Hepatocyte (in vitro differentiated cells): Measurements from ENCODE around the gene COL13A1. TPM values are rescaled to one million over a fixed set of nuclear protein-coding genes. Genes with fewer than 3 reads are reported as not detected.

Experiments used
- DNase-seq: peaks from one replicate; pipeline ENCODE4 v3.0.0-alpha.2; 2016; ENCODE audit warnings: low spot score
- H2AFZ ChIP-seq: fragments of 200-600 bp; sonication (generic); 2 replicates; pipeline ENCODE4 v1.6.0; 2016; ENCODE audit warnings: antibody characterized with exemption, mild to moderate bottlenecking
- H3K27ac ChIP-seq: fragments of 200-600 bp; sonication (generic); 2 replicates; pipeline ENCODE4 v1.5.1; 2016; ENCODE audit warnings: mild to moderate bottlenecking
- H3K27me3 ChIP-seq: fragments of 200-600 bp; sonication (generic); 2 replicates; pipeline ENCODE4 v1.6.1; 2016
- H3K36me3 ChIP-seq: fragments of 200-600 bp; sonication (generic); replicated peaks from 2 replicates; pipeline ENCODE4 v1.5.1; 2016; ENCODE audit warnings: low read depth; ENCODE audit not compliant: insufficient read depth
- H3K4me1 ChIP-seq: fragments of 200-600 bp; sonication (generic); 2 replicates; pipeline ENCODE4 v1.5.1; 2016; ENCODE audit warnings: mild to moderate bottlenecking, moderate library complexity; ENCODE audit not compliant: insufficient read depth
- H3K4me2 ChIP-seq: fragments of 200-600 bp; sonication (generic); 2 replicates; pipeline ENCODE4 v1.6.0; 2016
- H3K4me3 ChIP-seq: fragments of 200-600 bp; sonication (generic); 2 replicates; pipeline ENCODE4 v1.5.1; 2016; ENCODE audit warnings: mild to moderate bottlenecking
- H3K79me2 ChIP-seq: fragments of 200-600 bp; sonication (generic); 2 replicates; pipeline ENCODE4 v1.6.0; 2017; ENCODE audit warnings: mild to moderate bottlenecking
- H3K9me2 ChIP-seq: fragments of 200-600 bp; sonication (generic); replicated peaks from 2 replicates; pipeline ENCODE4 v1.6.0; 2017; ENCODE audit warnings: mild to moderate bottlenecking; ENCODE audit not compliant: insufficient read depth
- H3K9me3 ChIP-seq: fragments of 200-600 bp; sonication (generic); 2 replicates; pipeline ENCODE4 v1.5.1; 2016; ENCODE audit warnings: low read depth, mild to moderate bottlenecking
- H4K20me1 ChIP-seq: fragments of 200-600 bp; sonication (generic); 2 replicates; pipeline ENCODE4 v1.6.0; 2016; ENCODE audit warnings: mild to moderate bottlenecking; ENCODE audit not compliant: insufficient read depth, poor library complexity, severe bottlenecking
- CTCF ChIP-seq: fragments of 200-600 bp; sonication (generic); IDR thresholded peaks from 2 replicates; pipeline ENCODE4 v1.5.1; 2016; ENCODE audit warnings: antibody characterized with exemption, mild to moderate bottlenecking; ENCODE audit not compliant: poor library complexity
- EZH2 ChIP-seq: fragments of 200-600 bp; sonication (generic); IDR thresholded peaks from 2 replicates; pipeline ENCODE4 v1.6.1; 2016; ENCODE audit warnings: antibody characterized with exemption, mild to moderate bottlenecking, borderline replicate concordance
- EZH2phosphoT487 ChIP-seq: fragments of 200-600 bp; sonication (generic); IDR thresholded peaks from one replicate; pipeline ENCODE4 v1.6.1; 2018; ENCODE audit warnings: antibody characterized with exemption, mild to moderate bottlenecking, low read depth, moderate library complexity; ENCODE audit not compliant: unreplicated experiment, severe bottlenecking
- WGBS: methylation state at CpG from one replicate; pipeline ENCODE4 v1.1.6; 2016; ENCODE audit warnings: low lambda C conversion rate; ENCODE audit errors: missing lambda C conversion rate; 5-methylcytosine and 5-hydroxymethylcytosine counted together
- polyA plus RNA-seq: library from polyadenylated mRNA; unstranded; fragments of >200 nt; fragmentation: Nextera tagmentation; extraction: Ambion mirVana; gene quantifications from 2 replicates; pipeline ENCODE4 v1.2.1, GENCODE V29; 2016
- total RNA-seq: library from RNA; depleted of rRNA; stranded (reverse); fragments of >200 nt; gene quantifications from 2 replicates; pipeline ENCODE4 v1.2.3, GENCODE V29; 2014

Gene COL13A1
- total RNA-seq (2.7 and 4.5 TPM in 2 replicates), polyA plus RNA-seq (5.8 and 8.5 TPM in 2 replicates)

GRCh38 chr10:69801434-69802315 lies at the start of gene COL13A1:
Gene COL13A1, plus strand, starts transcription at chr10:69801906. Its CDS starts 518 bp downstream, at chr10:69802424.
- Histone ChIP-seq H3K4me3 (peak within 1 kb of the TSS; percentile 72), H3K4me2 (peak within 1 kb of the TSS; percentile 92), H3K36me3 (no peaks in the 10 kb centered on the region), H3K9me3 (no peaks in the 10 kb centered on the region), H3K27me3 (peaks cover 34% of the 10 kb centered on the region), H4K20me1 (no peaks in the 10 kb centered on the region), H2AFZ (peak within 1 kb of the TSS; percentile 58), H3K9me2 (no peaks in the 10 kb centered on the region), H3K27ac (peak within 1 kb of the TSS; percentile 17), H3K4me1 (peaks cover 19% of the 10 kb centered on the region), H3K79me2 (no peaks in the 10 kb centered on the region)
- TF ChIP-seq EZH2phosphoT487 (no peak), EZH2 (no peak), CTCF (no peak)
- peak; percentile 64 for DNase-seq
- WGBS = 2% methylated on average over 43 of the region's 58 CpGs

- no peaks in the 10 kb centered on the region for H3K79me2 ChIP-seq
- H2AFZ ChIP-seq = no peak overlapping the region
- H3K9me3 ChIP-seq = no peaks in the 10 kb centered on the region
- no peaks in the 10 kb centered on the region for H3K36me3 ChIP-seq
- H3K4me3 ChIP-seq = no peak overlapping the region
- WGBS = 77% methylated on average over 7 of the region's 7 CpGs
- no peak for TF ChIP-seq CTCF
- no peak for TF ChIP-seq EZH2
- TF ChIP-seq EZH2phosphoT487 = no peak
- no peaks in the 10 kb centered on the region for H3K9me2 ChIP-seq
- H4K20me1 ChIP-seq = no peaks in the 10 kb centered on the region
- no peak overlapping the region for H3K27ac ChIP-seq
- no peaks in the 10 kb centered on the region for H3K27me3 ChIP-seq
- no peak for DNase-seq
- H3K4me1 ChIP-seq = peaks cover 3% of the 10 kb centered on the region
- H3K4me2 ChIP-seq = no peak overlapping the region
Measured at GRCh38 chr10:69752479-69752878, 49.2 kb upstream of the COL13A1 start.

- Histone ChIP-seq H3K79me2 (no peaks in the 10 kb centered on the region), H2AFZ (no peak overlapping the region), H3K4me3 (no peak overlapping the region), H3K9me3 (no peaks in the 10 kb centered on the region), H3K4me2 (no peak overlapping the region), H4K20me1 (no peaks in the 10 kb centered on the region), H3K4me1 (peaks cover 10% of the 10 kb centered on the region), H3K27me3 (no peaks in the 10 kb centered on the region), H3K36me3 (no peaks in the 10 kb centered on the region), H3K9me2 (no peaks in the 10 kb centered on the region), H3K27ac (no peak overlapping the region)
- no peak for TF ChIP-seq EZH2phosphoT487
- no peak for TF ChIP-seq EZH2
- TF ChIP-seq CTCF = no peak
- DNase-seq = no peak
- WGBS = 95% methylated on average over 1 of the region's 1 CpG
Measured at GRCh38 chr10:69756279-69756678, 45.4 kb upstream of the COL13A1 start.
